Activated T-cell treated with anti-CD3 and anti-CD28 coated beads, Interleukin-2, amount 50 U/mL, for 1 hour (primary cell): Measurements from ENCODE around the gene ANO9.
A peak's percentile ranks its signal among the peaks of the same experiment; 100 is the strongest.
"Not testable (repeated sequence)": the region's sequence is repeated elsewhere in the genome, so short reads cannot be mapped to it uniquely, and the experiment has no call there.

Experiments
- DNase-seq: peaks from one replicate; pipeline ENCODE4 v3.0.0-alpha.2; 2020

The ANO9 gene

GRCh38 chr11:399731-400211, 42.0 kb downstream of the ANO9 start:
- no peak for DNase-seq

DNA sequence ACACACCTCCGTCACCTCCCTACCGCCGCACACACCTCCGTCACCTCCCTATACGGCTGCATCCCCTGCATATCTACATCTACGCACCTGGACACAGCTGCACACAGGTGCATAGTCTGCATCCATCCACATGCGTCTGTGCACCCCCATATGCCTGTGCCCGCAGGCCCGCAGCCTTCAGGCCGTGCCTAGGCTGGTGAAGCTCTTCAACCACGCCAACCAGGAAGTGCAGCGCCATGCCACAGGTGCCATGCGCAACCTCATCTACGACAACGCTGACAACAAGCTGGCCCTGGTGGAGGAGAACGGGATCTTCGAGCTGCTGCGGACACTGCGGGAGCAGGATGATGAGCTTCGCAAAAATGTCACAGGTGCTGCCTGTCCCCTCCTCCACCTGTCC, 43.0 kb downstream of the ANO9 start:
- no peak for DNase-seq

GRCh38 chr11:396948-397548, 44.8 kb downstream of the ANO9 start:
- DNase-seq, result peak; percentile 63

DNA sequence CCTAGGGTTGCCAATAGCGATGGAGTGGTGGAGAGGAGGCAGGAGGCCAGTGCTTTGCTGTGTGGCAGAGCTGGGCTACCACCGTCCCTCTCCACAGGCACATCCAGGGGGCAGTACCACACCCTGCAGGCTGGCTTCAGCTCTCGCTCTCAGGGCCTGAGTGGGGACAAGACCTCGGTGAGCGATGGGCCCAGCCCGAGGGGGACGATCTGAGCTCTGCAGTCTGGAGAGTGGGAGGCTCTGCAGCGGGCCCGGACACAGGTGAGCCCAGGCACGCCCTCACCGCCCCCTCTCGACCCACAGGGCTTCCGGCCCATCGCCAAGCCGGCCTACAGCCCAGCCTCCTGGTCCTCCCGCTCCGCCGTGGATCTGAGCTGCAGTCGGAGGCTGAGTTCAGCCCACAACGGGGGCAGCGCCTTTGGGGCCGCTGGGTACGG, 45.3 kb downstream of the ANO9 start:
- DNase-seq, result peak; percentile 40

- DNase-seq, result no peak
Measured at GRCh38 chr11:395866-396265, 45.9 kb downstream of the ANO9 start.

GRCh38 chr11:394858-395655, 46.8 kb downstream of the ANO9 start:
- DNase-seq, result no peak

- DNase-seq, result no peak
Measured at GRCh38 chr11:394034-394857, 47.6 kb downstream of the ANO9 start, which contains the start of gene PKP3. Gene PKP3, plus strand, starts transcription at chr11:394209. Its CDS starts 84 bp downstream, at chr11:394293.

DNA sequence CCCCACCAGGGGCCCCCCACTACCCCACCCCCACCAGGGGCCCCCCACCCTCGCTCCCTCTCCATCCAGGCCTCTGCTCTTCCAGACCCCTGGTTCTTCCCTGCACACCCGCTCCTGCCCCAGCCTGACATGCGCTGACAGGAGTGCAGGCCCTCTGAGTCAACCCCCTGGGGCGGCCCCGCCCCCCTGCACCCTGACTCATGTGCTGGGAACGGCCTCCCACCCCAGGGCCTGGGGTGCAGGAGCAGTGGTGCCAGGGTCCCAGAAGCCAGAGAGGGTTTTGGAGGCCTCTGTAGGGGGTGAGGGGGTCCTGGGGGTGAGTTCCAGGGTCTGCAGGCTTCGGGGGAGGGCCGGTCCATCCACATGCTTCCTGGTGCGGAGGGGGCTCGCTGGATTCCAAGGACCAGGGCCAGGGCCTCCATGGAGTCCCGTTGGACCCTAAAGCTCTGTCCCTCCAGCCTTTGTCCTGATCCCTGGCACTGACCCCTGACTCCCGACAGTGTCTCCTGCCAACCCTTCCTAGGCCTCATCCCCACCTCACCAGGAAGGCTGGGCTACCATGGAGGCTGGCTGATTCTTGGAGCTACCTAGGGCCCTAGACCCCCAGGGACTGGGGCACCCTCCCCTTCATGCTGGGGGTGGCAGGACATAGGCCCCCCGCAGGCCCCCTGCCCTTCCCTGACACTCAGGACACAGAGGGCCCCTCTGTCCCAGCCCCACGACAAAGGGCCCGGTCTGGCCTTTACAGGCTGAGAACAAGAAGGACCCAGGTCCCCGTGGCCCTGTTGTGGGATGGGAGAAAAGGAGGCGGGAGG, 48.4 kb downstream of the ANO9 start:
- DNase-seq, result no peak

- DNase-seq, result no peak
Measured at GRCh38 chr11:392102-392777, 49.6 kb downstream of the ANO9 start.

DNA sequence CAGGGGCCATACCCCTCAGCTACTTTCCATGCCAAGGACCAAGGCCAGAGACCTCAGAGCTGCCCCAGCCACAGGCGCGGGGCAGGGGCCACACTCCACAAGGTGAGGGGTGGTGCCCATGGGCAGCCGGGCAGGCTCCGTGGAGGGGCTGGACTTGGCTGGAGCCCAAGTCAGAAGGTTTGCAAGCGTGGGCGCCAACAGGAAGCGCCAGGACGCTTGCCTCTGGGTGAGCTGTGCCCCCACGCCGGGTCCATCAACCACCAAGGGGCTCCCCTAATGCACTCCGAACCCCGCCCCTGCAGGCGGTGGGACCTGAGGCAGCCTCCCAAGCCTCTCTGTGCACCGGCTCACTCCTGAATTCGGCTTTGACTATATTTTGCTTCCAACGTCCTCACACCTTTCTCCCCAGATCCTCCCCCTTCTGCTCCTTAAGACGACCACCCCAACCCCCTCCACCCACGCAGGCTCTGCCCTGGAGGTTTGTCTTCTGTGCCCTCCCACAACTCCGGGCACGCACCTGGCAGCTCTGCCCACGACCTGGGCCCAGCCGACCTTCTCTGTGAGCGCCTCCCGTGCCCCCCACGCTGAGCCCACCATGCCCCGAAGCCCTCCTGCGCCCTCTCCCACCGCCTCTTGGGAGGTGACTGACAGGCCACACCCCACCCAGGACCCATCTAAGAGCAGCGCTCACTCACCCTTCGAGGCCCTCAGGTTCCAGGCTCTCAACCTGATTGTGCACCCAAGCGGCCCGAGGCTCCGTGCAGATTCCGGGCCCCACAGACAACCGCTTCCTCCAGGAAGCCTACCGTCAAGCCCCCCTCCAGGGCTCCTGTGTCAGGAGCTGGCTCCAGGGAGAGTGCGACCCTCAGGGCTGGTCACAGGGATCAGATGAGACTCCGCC, 50.4 kb downstream of the ANO9 start:
- DNase-seq, result no peak

DNA sequence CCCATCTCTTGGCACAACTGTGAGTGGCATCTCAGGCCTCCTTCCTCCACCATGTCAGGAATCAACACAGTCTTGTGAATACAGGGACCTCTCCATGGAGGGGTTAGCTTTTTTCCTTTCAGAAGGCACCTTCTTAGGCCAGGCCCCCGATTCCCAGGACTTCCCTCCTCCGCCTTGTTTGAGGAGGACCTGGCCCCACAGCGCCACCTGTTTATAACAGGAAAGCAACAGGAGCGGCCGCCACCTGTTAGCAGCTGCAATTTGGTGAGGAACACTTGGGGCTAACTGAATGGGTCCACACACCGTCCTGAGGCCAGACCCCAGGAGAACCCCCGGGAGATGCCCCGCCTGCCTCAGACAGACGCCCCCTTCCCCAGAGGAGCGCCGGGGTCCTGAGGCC, 51.6 kb downstream of the ANO9 start:
- DNase-seq, result no peak

DNA sequence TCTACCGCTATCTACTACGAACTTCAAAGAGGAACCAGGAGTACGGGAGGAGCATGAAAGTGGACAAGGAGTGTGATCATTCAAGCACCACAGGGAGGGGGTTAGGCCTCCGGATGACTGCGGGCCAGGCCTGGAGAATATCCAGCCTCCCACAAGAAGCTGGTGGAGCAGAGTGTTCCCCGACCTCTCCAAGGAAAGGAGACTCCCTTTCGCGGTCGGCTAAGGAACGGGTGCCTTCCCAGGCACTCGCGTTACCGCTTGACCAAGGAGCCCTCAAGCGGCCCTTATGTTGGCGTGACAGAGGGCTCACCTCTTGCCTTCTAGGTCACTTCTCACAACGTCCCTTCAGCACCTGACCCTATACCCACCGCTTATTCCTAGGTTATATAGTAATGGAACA, 52.4 kb downstream of the ANO9 start:
- not testable (repeated sequence) for DNase-seq

- no peak for DNase-seq
Measured at GRCh38 chr11:387193-387793, 54.5 kb downstream of the ANO9 start.

- no peak for DNase-seq
Measured at GRCh38 chr11:386483-386882, 55.3 kb downstream of the ANO9 start.

GRCh38 chr11:385594-386351, 56.0 kb downstream of the ANO9 start:
- DNase-seq, result no peak

DNA sequence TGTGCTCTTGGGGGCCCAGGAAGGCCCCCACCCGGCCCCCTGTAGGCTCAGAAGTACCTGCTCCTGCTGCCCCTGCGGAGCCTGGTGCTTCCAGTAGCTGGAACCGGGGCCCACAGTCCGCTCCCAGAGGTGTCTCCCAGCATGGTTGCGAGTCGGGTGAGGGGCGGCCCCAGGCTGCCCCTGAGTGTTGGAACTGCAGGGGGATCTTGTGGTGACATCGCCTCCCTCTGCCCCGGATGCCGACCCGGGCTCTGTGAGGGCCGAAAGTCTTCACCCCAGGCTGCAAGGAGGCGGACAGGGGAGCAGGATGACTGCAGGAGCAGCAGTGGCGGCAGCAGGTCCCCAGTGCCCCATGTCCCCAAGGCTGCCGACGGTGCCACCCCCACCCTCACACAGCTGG, 57.3 kb downstream of the ANO9 start:
- DNase-seq, result no peak

- DNase-seq, result no peak
Measured at GRCh38 chr11:383431-383830, 58.4 kb downstream of the ANO9 start.

- DNase-seq, result no peak
Measured at GRCh38 chr11:382081-382629, 59.7 kb downstream of the ANO9 start.

DNA sequence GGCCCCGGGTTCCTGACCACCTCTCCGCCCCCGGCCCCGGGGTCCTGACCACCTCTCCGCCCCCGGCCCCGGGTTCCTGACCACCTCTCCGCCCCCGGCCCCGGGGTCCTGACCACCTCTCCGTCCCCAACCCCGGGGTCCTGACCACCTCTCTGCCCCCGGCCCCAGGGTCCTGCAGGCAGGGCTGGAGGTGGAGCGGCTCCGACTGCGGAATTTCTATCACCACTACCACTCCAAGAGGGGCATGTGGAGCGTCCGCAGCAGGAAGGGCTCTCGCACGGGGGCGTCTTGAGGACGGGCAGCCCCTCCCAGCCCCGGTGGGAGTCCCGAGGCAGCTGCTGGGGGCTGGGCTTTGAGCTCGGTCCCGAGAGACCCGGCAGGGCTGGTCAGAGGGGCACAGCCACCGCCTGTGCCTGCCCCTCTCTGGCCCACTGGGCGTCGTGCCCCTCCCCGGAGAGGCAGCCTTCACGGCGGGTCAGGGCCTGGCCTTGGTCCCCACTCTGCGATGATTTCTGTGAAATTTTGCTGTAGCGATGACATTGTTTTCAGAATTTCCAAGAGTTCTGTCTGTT, 60.2 kb downstream of the ANO9 start:
- no peak for DNase-seq
